IMR-90 (cell line): ENCODE measurements around the gene INPP1. TPM values are rescaled to one million over a fixed set of nuclear protein-coding genes. Genes with fewer than 3 reads are reported as not detected.

Experiments
- ATAC-seq: fragments of 200-7000 bp; cut with Tn5 transposase; 2 replicates; pipeline ENCODE4 v1.9.1; 2020; ENCODE audit warnings: low read depth, mild to moderate bottlenecking, moderate library complexity
- BruUV-seq: library from RNA; stranded (reverse); fragments of 400-500 nt; replicated peaks from 2 replicates; lab custom pipeline; 2021; lab: Mats Ljungman, UMichigan
- CTCF ChIA-PET: fragments of 300-600 bp; formaldehyde crosslinking; extraction: SDS; loops from one replicate; lab custom pipeline; 2021; ENCODE audit warnings: antibody characterized with exemption; lab: Yijun Ruan, JAX
- POLR2A ChIA-PET: fragments of 300-600 bp; sonication (Branson Sonifier 250); formaldehyde crosslinking; loops from one replicate; lab custom pipeline; 2022; ENCODE audit warnings: antibody characterized with exemption; ENCODE audit not compliant: unreplicated experiment; lab: Charles Lee
- DNase-seq: peaks from one replicate; pipeline ENCODE4 v3.0.0; 2013
- H2AFZ ChIP-seq: replicated peaks from 2 replicates; pipeline ENCODE3; 2013; ENCODE audit warnings: low read length, mild to moderate bottlenecking; ENCODE audit not compliant: poor library complexity
- H2AK5ac ChIP-seq: 2 replicates; pipeline ENCODE4 v1.6.1; 2013; ENCODE audit warnings: low read depth, low read length, inconsistent platforms
- H2AK9ac ChIP-seq: replicated peaks from 2 replicates; pipeline ENCODE3; 2013; ENCODE audit warnings: mild to moderate bottlenecking, low read depth, low read length, moderate library complexity; ENCODE audit not compliant: poor library complexity
- H2BK120ac ChIP-seq: 2 replicates; pipeline ENCODE4 v1.6.1; 2013; ENCODE audit warnings: low read depth, low read length, inconsistent platforms
- H2BK15ac ChIP-seq: 3 replicates; pipeline ENCODE4 v1.6.1; 2013; ENCODE audit warnings: low read depth, low read length, inconsistent platforms
- H2BK20ac ChIP-seq: 2 replicates; pipeline ENCODE4 v1.6.1; 2013; ENCODE audit warnings: low read depth, mild to moderate bottlenecking, inconsistent platforms, low read length, moderate library complexity
- H2BK5ac ChIP-seq: 2 replicates; pipeline ENCODE4 v1.6.1; 2013; ENCODE audit warnings: mild to moderate bottlenecking, low read depth, low read length, inconsistent platforms; ENCODE audit not compliant: poor library complexity, severe bottlenecking
- H3K14ac ChIP-seq: replicated peaks from 2 replicates; pipeline ENCODE4 v1.6.1; 2013; ENCODE audit warnings: low read depth, low read length, inconsistent platforms
- H3K18ac ChIP-seq: 2 replicates; pipeline ENCODE4 v1.6.1; 2013; ENCODE audit warnings: low read depth, low read length, control low read depth
- H3K23ac ChIP-seq: 2 replicates; pipeline ENCODE4 v1.6.1; 2013; ENCODE audit warnings: low read depth, low read length, inconsistent platforms
- H3K27ac ChIP-seq: 2 replicates; pipeline ENCODE4 v1.5.1; 2013; ENCODE audit warnings: mild to moderate bottlenecking, control low read depth, low read length; ENCODE audit not compliant: insufficient read depth
- H3K27me3 ChIP-seq: 2 replicates; pipeline ENCODE4 v1.6.1; 2013; ENCODE audit warnings: low read length; ENCODE audit not compliant: control insufficient read depth, insufficient read depth
- H3K36me3 ChIP-seq: 2 replicates; pipeline ENCODE4 v1.6.1; 2013; ENCODE audit warnings: low read length, mixed read lengths; ENCODE audit not compliant: control insufficient read depth, insufficient read depth
- H3K4ac ChIP-seq: 2 replicates; pipeline ENCODE4 v1.6.1; 2013; ENCODE audit warnings: low read depth, low read length, inconsistent platforms
- H3K4me1 ChIP-seq: 2 replicates; pipeline ENCODE4 v1.6.1; 2013; ENCODE audit warnings: low read length, mixed read lengths; ENCODE audit not compliant: control insufficient read depth, insufficient read depth
- H3K4me2 ChIP-seq: 2 replicates; pipeline ENCODE4 v1.6.1; 2013; ENCODE audit warnings: low read depth, mild to moderate bottlenecking, control low read depth, low read length, moderate library complexity
- H3K4me3 ChIP-seq: 2 replicates; pipeline ENCODE4 v1.5.1; 2013; ENCODE audit warnings: low read depth, mild to moderate bottlenecking, control low read depth, low read length, moderate library complexity; ENCODE audit not compliant: insufficient read depth
- H3K56ac ChIP-seq: 2 replicates; pipeline ENCODE4 v1.6.1; 2013; ENCODE audit warnings: low read length, inconsistent platforms; ENCODE audit not compliant: insufficient read depth; ENCODE audit errors: extremely low read depth
- H3K79me1 ChIP-seq, 2 experiments: 2 replicates each; pipeline ENCODE4 v1.6.1; 2013; ENCODE audit warnings: low read length in 2 of 2, inconsistent platforms in 1 of 2, low read depth in 1 of 2
- H3K9ac ChIP-seq: 2 replicates; pipeline ENCODE4 v1.6.1; 2013; ENCODE audit warnings: low read depth, low read length, control low read depth
- H3K9me1 ChIP-seq: 2 replicates; pipeline ENCODE4 v1.6.1; 2013; ENCODE audit warnings: low read length, inconsistent platforms; ENCODE audit not compliant: insufficient read depth
- H3K9me3 ChIP-seq: 2 replicates; pipeline ENCODE4 v1.6.1; 2013; ENCODE audit warnings: low read length; ENCODE audit not compliant: control insufficient read depth, insufficient read depth
- H4K20me1 ChIP-seq: 2 replicates; pipeline ENCODE4 v1.6.1; 2013; ENCODE audit warnings: low read length, inconsistent platforms; ENCODE audit not compliant: insufficient read depth
- H4K5ac ChIP-seq: 2 replicates; pipeline ENCODE4 v1.6.1; 2013; ENCODE audit warnings: mild to moderate bottlenecking, low read depth, low read length, control low read depth
- H4K8ac ChIP-seq, 2 experiments: 2 replicates each; pipeline ENCODE4 v1.6.1; 2013; ENCODE audit warnings: low read depth in 2 of 2, low read length in 2 of 2, control low read depth in 1 of 2, inconsistent platforms in 1 of 2
- H4K91ac ChIP-seq: 2 replicates; pipeline ENCODE4 v1.6.1; 2013; ENCODE audit warnings: low read depth, low read length, inconsistent platforms; ENCODE audit not compliant: insufficient read depth
- BHLHE40 ChIP-seq: fragments of 150-350 bp; IDR thresholded peaks from 2 replicates; pipeline ENCODE4 v1.6.1; 2016; ENCODE audit warnings: mild to moderate bottlenecking, low read depth, low read length
- CEBPB ChIP-seq: IDR thresholded peaks from 2 replicates; pipeline ENCODE4 v1.6.1; 2012; ENCODE audit warnings: low read depth, low read length, improper control_type of control experiment
- CHD1 ChIP-seq: IDR thresholded peaks from 2 replicates; pipeline ENCODE4 v1.6.1; 2012; ENCODE audit warnings: low read depth, low read length, improper control_type of control experiment
- CTCF ChIP-seq: conservative IDR thresholded peaks from 2 replicates; pipeline ENCODE4 v1.5.1; 2012; ENCODE audit warnings: mild to moderate bottlenecking, low read depth, low read length, improper control_type of control experiment
- FOS ChIP-seq: fragments of 150-350 bp; IDR thresholded peaks from 2 replicates; pipeline ENCODE4 v1.6.1; 2016; ENCODE audit warnings: low read depth, low read length
- MAFK ChIP-seq: IDR thresholded peaks from 2 replicates; pipeline ENCODE4 v1.6.1; 2012; ENCODE audit warnings: low read depth, low read length, improper control_type of control experiment
- MAZ ChIP-seq: IDR thresholded peaks from 2 replicates; pipeline ENCODE4 v1.6.1; 2012; ENCODE audit warnings: low read depth, mild to moderate bottlenecking, low read length, improper control_type of control experiment, moderate library complexity, borderline replicate concordance
- MXI1 ChIP-seq: IDR thresholded peaks from 2 replicates; pipeline ENCODE4 v1.6.1; 2012; ENCODE audit warnings: low read depth, mild to moderate bottlenecking, low read length, moderate library complexity, borderline replicate concordance
- NFE2L2 ChIP-seq: fragments of 150-350 bp; IDR thresholded peaks from 2 replicates; pipeline ENCODE4 v1.6.1; 2016; ENCODE audit warnings: low read depth, mild to moderate bottlenecking, low read length
- RAD21 ChIP-seq: IDR thresholded peaks from 2 replicates; pipeline ENCODE4 v1.6.1; 2012; ENCODE audit warnings: low read length, improper control_type of control experiment
- RCOR1 ChIP-seq: IDR thresholded peaks from 2 replicates; pipeline ENCODE4 v1.6.1; 2012; ENCODE audit warnings: mild to moderate bottlenecking, low read length, improper control_type of control experiment; ENCODE audit not compliant: insufficient replicate concordance
- RFX5 ChIP-seq: IDR thresholded peaks from 2 replicates; pipeline ENCODE4 v1.8.0; 2012; ENCODE audit warnings: low read depth, mild to moderate bottlenecking, low read length, moderate library complexity
- SMC3 ChIP-seq: fragments of 150-350 bp; IDR thresholded peaks from 2 replicates; pipeline ENCODE4 v1.6.1; 2016; ENCODE audit warnings: low read depth, mild to moderate bottlenecking, antibody characterized with exemption, low read length, moderate library complexity
- dilution Hi-C: fragments of 300-500 bp; cut with HindIII; formaldehyde crosslinking; loops from one replicate; pipeline ENCODE4 v1.14.3; 2018; ENCODE audit warnings: low sequenced_read_pairs; ENCODE audit not compliant: unreplicated experiment
- in situ Hi-C: fragments of 300-500 bp; cut with MboI; formaldehyde crosslinking; loops from 3 replicates; pipeline ENCODE4 v1.14.3; 2019; ENCODE audit warnings: low sequenced_read_pairs, inconsistent platforms, mixed read lengths
- intact Hi-C: fragments of 100-400 bp; cut with micrococcal nuclease; formaldehyde crosslinking; loops from 2 replicates; pipeline ENCODE4 v1.10.0; 2022
- polyA plus RNA-seq, 3 experiments: library from polyadenylated mRNA; depleted of rRNA; stranded (reverse); fragments of >200 nt; gene quantifications; 2 replicates each; pipeline ENCODE4 v1.2.3, GENCODE V29; 2012; ENCODE audit warnings: low replicate concordance in 1 of 3
- total RNA-seq: library from RNA; depleted of rRNA; stranded (reverse); fragments of >200 nt; gene quantifications from 2 replicates; pipeline ENCODE4 v1.2.3, GENCODE V29; 2012
- TF ChIP-seq, protein P1 (sequence below): fragments of 150-350 bp; IDR thresholded peaks from 2 replicates; pipeline ENCODE4 v1.6.1; 2016; ENCODE audit warnings: low read depth, mild to moderate bottlenecking, low read length, moderate library complexity, borderline replicate concordance
- TF ChIP-seq, protein P2 (sequence below): fragments of 150-350 bp; IDR thresholded peaks from 2 replicates; pipeline ENCODE4 v1.6.1; 2017; ENCODE audit warnings: mild to moderate bottlenecking, antibody characterized with exemption, low read length, low read depth

The INPP1 gene
- total and polyA plus RNA-seq, 2 of the 4 experiments (the other 2 are of a cell fraction) = 4.1 to 10.1 TPM

- in situ Hi-C loops (no loop called here), intact Hi-C loops (loop anchor here (10.0 kb wide), 1 partner anchor 454 kb away; no protein-coding TSS in a partner anchor), dilution Hi-C loops (no loop called here)
- Histone ChIP-seq H3K4me1 (peaks cover 4% of the 10 kb centered on the region; the same call in 1 of the 2 replicates), H3K79me1 (peaks cover 6 to 44% of the 10 kb centered on the region in 2 experiments), H3K36me3 (no peaks in the 10 kb centered on the region), H3K23ac (no peak overlapping the region), H3K27me3 (no peaks in the 10 kb centered on the region), H3K14ac (no peak overlapping the region), H3K4me2 (no peak overlapping the region), H3K56ac (no peak overlapping the region), H3K9ac (no peak overlapping the region), H3K18ac (no peak overlapping the region), H2AFZ (no peak overlapping the region), H2AK9ac (no peak overlapping the region), H3K4me3 (no peak overlapping the region), H2BK15ac (no peak overlapping the region; the same call in 2 of the 3 replicates), H2AK5ac (no peak overlapping the region), H4K8ac (no peak overlapping the region), H3K9me1 (peaks cover 20% of the 10 kb centered on the region; the same call in 1 of the 2 replicates), H4K20me1 (0 out of 2 replicates have a peak, but pooled peaks cover 6% of the 10 kb centered on the region), H3K9me3 (no peaks in the 10 kb centered on the region), H3K27ac (no peak overlapping the region), H2BK5ac (no peak overlapping the region), H3K4ac (no peak overlapping the region), H4K91ac (no peak overlapping the region), H4K5ac (no peak overlapping the region), H2BK120ac (no peak overlapping the region), H2BK20ac (no peak overlapping the region)
- TF ChIP-seq RFX5 (no peak), MAZ (no peak), SMC3 (no peak), BHLHE40 (no peak), NFE2L2 (no peak), MAFK (no peak), CEBPB (no peak), CHD1 (no peak), FOS (no peak), MXI1 (no peak), RAD21 (no peak), CTCF (no peak), RCOR1 (no peak)
- TF ChIP-seq, protein P1, sequence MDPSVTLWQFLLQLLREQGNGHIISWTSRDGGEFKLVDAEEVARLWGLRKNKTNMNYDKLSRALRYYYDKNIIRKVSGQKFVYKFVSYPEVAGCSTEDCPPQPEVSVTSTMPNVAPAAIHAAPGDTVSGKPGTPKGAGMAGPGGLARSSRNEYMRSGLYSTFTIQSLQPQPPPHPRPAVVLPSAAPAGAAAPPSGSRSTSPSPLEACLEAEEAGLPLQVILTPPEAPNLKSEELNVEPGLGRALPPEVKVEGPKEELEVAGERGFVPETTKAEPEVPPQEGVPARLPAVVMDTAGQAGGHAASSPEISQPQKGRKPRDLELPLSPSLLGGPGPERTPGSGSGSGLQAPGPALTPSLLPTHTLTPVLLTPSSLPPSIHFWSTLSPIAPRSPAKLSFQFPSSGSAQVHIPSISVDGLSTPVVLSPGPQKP = no peak
- TF ChIP-seq, protein P2, sequence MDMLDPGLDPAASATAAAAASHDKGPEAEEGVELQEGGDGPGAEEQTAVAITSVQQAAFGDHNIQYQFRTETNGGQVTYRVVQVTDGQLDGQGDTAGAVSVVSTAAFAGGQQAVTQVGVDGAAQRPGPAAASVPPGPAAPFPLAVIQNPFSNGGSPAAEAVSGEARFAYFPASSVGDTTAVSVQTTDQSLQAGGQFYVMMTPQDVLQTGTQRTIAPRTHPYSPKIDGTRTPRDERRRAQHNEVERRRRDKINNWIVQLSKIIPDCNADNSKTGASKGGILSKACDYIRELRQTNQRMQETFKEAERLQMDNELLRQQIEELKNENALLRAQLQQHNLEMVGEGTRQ = no peak
- POLR2A ChIA-PET = no interaction called here
- no peak for DNase-seq
- CTCF ChIA-PET = no interaction called here
- no TSS peak for BruUV-seq
- no peak for ATAC-seq
Observed at GRCh38 chr2:190350371-190350770, 7.0 kb downstream of the INPP1 start.
